ENCODE measurements around the gene ROS1.
"Not testable (repeated sequence)": the region's sequence is repeated elsewhere in the genome, so short reads cannot be mapped to it uniquely, and the experiment has no call there.

ROS1 gene

GRCh38 chr6:117264692-117265409 lies 160.9 kb downstream of the ROS1 start:
- no peak for DNase-seq

- no peak for DNase-seq
Measured at GRCh38 chr6:117264369-117264691, 161.4 kb downstream of the ROS1 start.

GRCh38 chr6:117263353-117263927 lies 162.3 kb downstream of the ROS1 start:
- DNase-seq, result no peak

DNA sequence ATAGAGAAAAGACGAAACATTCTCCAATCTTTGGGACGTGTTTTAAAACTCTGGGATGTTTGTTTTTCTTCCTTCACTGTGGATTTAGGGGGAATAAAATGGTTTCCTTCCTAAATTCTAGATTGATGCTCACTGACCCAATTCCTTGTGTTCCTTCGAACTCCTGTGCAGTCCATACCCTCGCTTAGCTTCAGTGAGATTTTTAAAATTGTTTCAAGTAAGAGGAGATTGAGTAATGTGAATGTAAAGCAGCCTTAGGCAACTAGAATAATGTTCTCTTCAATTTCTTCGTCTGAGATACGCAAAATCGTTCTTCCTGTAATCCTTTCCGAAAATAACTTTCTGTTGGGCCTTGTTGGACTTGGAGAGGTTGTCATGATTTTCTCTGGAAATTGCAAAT lies 162.9 kb downstream of the ROS1 start:
- DNase-seq, result no peak

GRCh38 chr6:117253785-117254184 lies 172.0 kb downstream of the ROS1 start:
- no peak for DNase-seq

DNA sequence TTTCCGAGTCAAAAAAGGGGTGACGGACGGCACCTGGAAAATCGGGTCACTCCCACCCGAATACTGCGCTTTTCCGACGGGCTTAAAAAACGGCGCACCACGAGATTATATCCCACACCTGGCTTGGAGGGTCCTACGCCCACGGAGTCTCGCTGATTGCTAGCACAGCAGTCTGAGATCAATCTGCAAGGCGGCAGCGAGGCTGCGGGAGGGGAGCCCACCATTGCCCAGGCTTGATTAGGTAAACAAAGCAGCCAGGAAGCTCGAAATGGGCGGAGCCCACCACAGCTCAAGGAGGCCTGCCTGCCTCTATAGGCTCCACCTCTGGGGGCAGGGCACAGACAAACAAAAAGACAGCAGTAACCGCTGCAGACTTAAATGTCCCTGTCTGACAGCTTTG lies 180.8 kb downstream of the ROS1 start:
- not testable (repeated sequence) for DNase-seq

- DNase-seq, result not testable (repeated sequence)
Measured at GRCh38 chr6:117244571-117244970, 181.2 kb downstream of the ROS1 start.

All from activated CD4-positive, CD25-positive, alpha-beta regulatory T cell treated with anti-CD3 and anti-CD28 coated beads, Interleukin-2, amount 50 U/mL, for 72 hours (primary cell).